H9 (cell line): Measurements from ENCODE around the gene NPAS3. TPM values are rescaled to one million over a fixed set of nuclear protein-coding genes. Genes with fewer than 3 reads are reported as not detected.

Experiments used
- DNase-seq: peaks from one replicate; pipeline ENCODE4 v3.0.0-alpha.2; 2017
- H2AFZ ChIP-seq: one replicate; pipeline ENCODE4 v1.6.1; 2013; ENCODE audit warnings: mild to moderate bottlenecking, low read length, control low read depth, moderate library complexity
- H2AK5ac ChIP-seq: 2 replicates; pipeline ENCODE4 v1.6.1; 2013; ENCODE audit warnings: low read length, control low read depth, mixed read lengths; ENCODE audit not compliant: insufficient read length
- H2BK120ac ChIP-seq: one replicate; pipeline ENCODE4 v1.6.1; 2013; ENCODE audit warnings: low read depth, mild to moderate bottlenecking, low read length, control low read depth, inconsistent platforms; ENCODE audit not compliant: poor library complexity, severe bottlenecking
- H2BK12ac ChIP-seq: 2 replicates; pipeline ENCODE4 v1.6.1; 2013; ENCODE audit warnings: low read length, control low read depth, mixed read lengths, low read depth; ENCODE audit not compliant: insufficient read length
- H2BK15ac ChIP-seq: 2 replicates; pipeline ENCODE4 v1.6.1; 2013; ENCODE audit warnings: low read depth, low read length, control low read depth
- H2BK20ac ChIP-seq: one replicate; pipeline ENCODE4 v1.6.1; 2013; ENCODE audit warnings: low read depth, mild to moderate bottlenecking, low read length, control low read depth, inconsistent platforms; ENCODE audit not compliant: poor library complexity, severe bottlenecking
- H2BK5ac ChIP-seq: 2 replicates; pipeline ENCODE4 v1.6.1; 2013; ENCODE audit warnings: low read length, control low read depth, mixed read lengths; ENCODE audit not compliant: insufficient read length
- H3K14ac ChIP-seq: 2 replicates; pipeline ENCODE4 v1.6.1; 2013; ENCODE audit warnings: low read length, control low read depth; ENCODE audit not compliant: insufficient read depth
- H3K18ac ChIP-seq: 2 replicates; pipeline ENCODE4 v1.6.1; 2013; ENCODE audit warnings: low read depth, mild to moderate bottlenecking, mixed read lengths, low read length, control low read depth; ENCODE audit not compliant: insufficient read length
- H3K23ac ChIP-seq: 2 replicates; pipeline ENCODE4 v1.6.1; 2013; ENCODE audit warnings: low read length, control low read depth, mixed read lengths, low read depth; ENCODE audit not compliant: insufficient read length
- H3K23me2 ChIP-seq: 2 replicates; pipeline ENCODE4 v1.6.1; 2013; ENCODE audit warnings: low read depth, mild to moderate bottlenecking, mixed read lengths, low read length, control low read depth; ENCODE audit not compliant: insufficient read length, poor library complexity, severe bottlenecking
- H3K27ac ChIP-seq: 2 replicates; pipeline ENCODE4 v1.5.1; 2013; ENCODE audit warnings: low read length, control low read depth, mixed read lengths, low read depth; ENCODE audit not compliant: insufficient read length
- H3K27me3 ChIP-seq: 2 replicates; pipeline ENCODE4 v1.6.1; 2013; ENCODE audit warnings: low read length, control low read depth, inconsistent platforms; ENCODE audit not compliant: insufficient read depth
- H3K4ac ChIP-seq: 2 replicates; pipeline ENCODE4 v1.6.1; 2013; ENCODE audit warnings: low read depth, mild to moderate bottlenecking, control low read depth, inconsistent platforms, low read length, moderate library complexity
- H3K4me1 ChIP-seq: 2 replicates; pipeline ENCODE4 v1.6.1; 2013; ENCODE audit warnings: low read length, control low read depth, inconsistent platforms; ENCODE audit not compliant: insufficient read depth
- H3K4me2 ChIP-seq: 2 replicates; pipeline ENCODE4 v1.6.1; 2013; ENCODE audit warnings: low read length, control low read depth, mixed read lengths; ENCODE audit not compliant: insufficient read length, insufficient read depth
- H3K56ac ChIP-seq: 2 replicates; pipeline ENCODE4 v1.6.1; 2013; ENCODE audit warnings: low read depth, mild to moderate bottlenecking, mixed read lengths, low read length, control low read depth; ENCODE audit not compliant: insufficient read length
- H3K79me1 ChIP-seq: 2 replicates; pipeline ENCODE4 v1.6.1; 2013; ENCODE audit warnings: low read depth, mild to moderate bottlenecking, moderate library complexity, low read length, control low read depth, inconsistent platforms; ENCODE audit not compliant: insufficient read depth, poor library complexity, severe bottlenecking
- H3K79me2 ChIP-seq: 2 replicates; pipeline ENCODE4 v1.6.1; 2013; ENCODE audit warnings: low read length, control low read depth, inconsistent platforms; ENCODE audit not compliant: insufficient read depth
- H3K9ac ChIP-seq: 2 replicates; pipeline ENCODE4 v1.6.1; 2013; ENCODE audit warnings: low read length, control low read depth, mixed read lengths; ENCODE audit not compliant: insufficient read length; ENCODE audit errors: extremely low read depth
- H3K9me3 ChIP-seq: one replicate; pipeline ENCODE4 v1.6.1; 2013; ENCODE audit warnings: low read depth, low read length, inconsistent platforms; ENCODE audit not compliant: control insufficient read depth
- H3T11ph ChIP-seq: one replicate; pipeline ENCODE4 v1.6.1; 2013; ENCODE audit warnings: mild to moderate bottlenecking, low read length, control low read depth, inconsistent platforms
- H4K20me1 ChIP-seq: one replicate; pipeline ENCODE4 v1.6.1; 2013; ENCODE audit not compliant: control insufficient read depth, insufficient read length, insufficient read depth
- H4K5ac ChIP-seq: 2 replicates; pipeline ENCODE4 v1.6.1; 2013; ENCODE audit warnings: low read depth, mild to moderate bottlenecking, mixed read lengths, low read length, control low read depth; ENCODE audit not compliant: insufficient read length
- H4K8ac ChIP-seq: replicated peaks from 2 replicates; pipeline ENCODE4 v1.6.1; 2013; ENCODE audit warnings: low read length, control low read depth, mixed read lengths, low read depth; ENCODE audit not compliant: insufficient read length
- H4K91ac ChIP-seq: 2 replicates; pipeline ENCODE4 v1.6.1; 2013; ENCODE audit warnings: low read depth, mild to moderate bottlenecking, moderate library complexity, mixed read lengths, low read length, control low read depth; ENCODE audit not compliant: insufficient read length
- H3K27ac Mint-ChIP-seq, 3 experiments: 2 replicates in 2 of 3; 3 replicates in 1 of 3; pipeline ENCODE4 v1.8.0; 2020 to 2021; ENCODE audit warnings: mixed read lengths in 3 of 3, mild to moderate bottlenecking in 1 of 3, moderate library complexity in 1 of 3
- H3K27me3 Mint-ChIP-seq: 2 replicates; pipeline ENCODE4 v1.8.0; 2021; ENCODE audit warnings: low read depth, mild to moderate bottlenecking, moderate library complexity, mixed read lengths
- H3K36me3 Mint-ChIP-seq, 3 experiments: 2 replicates in 2 of 3; 3 replicates in 1 of 3; pipeline ENCODE4 v1.8.0; 2020 to 2021; ENCODE audit warnings: low read depth in 3 of 3, mixed read lengths in 3 of 3; ENCODE audit not compliant: insufficient read depth in 1 of 3
- H3K4me1 Mint-ChIP-seq, 2 experiments: 2 replicates each; pipeline ENCODE4 v1.8.0; 2020; ENCODE audit warnings: mixed read lengths in 2 of 2
- H3K4me3 Mint-ChIP-seq, 2 experiments: 2 replicates in 1 of 2; 3 replicates in 1 of 2; pipeline ENCODE4 v1.8.0; 2020 to 2021; ENCODE audit warnings: mild to moderate bottlenecking in 2 of 2, mixed read lengths in 2 of 2, moderate library complexity in 1 of 2
- H3K9me3 Mint-ChIP-seq, 2 experiments: 2 replicates in 1 of 2; 3 replicates in 1 of 2; pipeline ENCODE4 v1.8.0; 2020; ENCODE audit warnings: mild to moderate bottlenecking in 2 of 2, mixed read lengths in 2 of 2, moderate library complexity in 1 of 2
- CTCF ChIP-seq: fragments of 200-600 bp; sonication (generic); conservative IDR thresholded peaks from 3 replicates; pipeline ENCODE4 v1.8.0; 2021; ENCODE audit warnings: antibody characterized with exemption, mild to moderate bottlenecking
- WGBS: extraction: QIAGEN DNeasy Blood & Tissue Kit; methylation state at CpG from one replicate; pipeline ENCODE4 v1.1.7; 2013; ENCODE audit warnings: missing lambda C conversion rate, low lambda C conversion rate, mixed read lengths; ENCODE audit not compliant: insufficient read length; ENCODE audit errors: extremely low coverage; 5-methylcytosine and 5-hydroxymethylcytosine counted together
- total RNA-seq: library from RNA; stranded (reverse); gene quantifications from 2 replicates; pipeline ENCODE4 v1.2.1, GENCODE V29; 2021

The NPAS3 gene
- total RNA-seq, 1 experiment from 2014 or later: 0.17 TPM

- Histone ChIP-seq H4K91ac (no peak overlapping the region), H4K20me1 (no peaks in the 10 kb centered on the region), H3K23ac (no peak overlapping the region), H3K4ac (no peak overlapping the region), H3K56ac (no peak overlapping the region), H2AK5ac (no peak overlapping the region), H3K9me3 (no peaks in the 10 kb centered on the region), H2BK12ac (no peak overlapping the region), H2BK5ac (no peak overlapping the region), H3K9ac (no peak overlapping the region), H3K18ac (no peak overlapping the region), H3K79me2 (no peaks in the 10 kb centered on the region), H2BK120ac (no peak overlapping the region), H3K4me1 (no peaks in the 10 kb centered on the region), H4K8ac (no peak overlapping the region), H3K4me2 (no peak overlapping the region), H3K79me1 (no peaks in the 10 kb centered on the region), H2BK20ac (no peak overlapping the region), H3T11ph (no peak overlapping the region), H2AFZ (no peak overlapping the region), H2BK15ac (no peak overlapping the region), H4K5ac (no peak overlapping the region), H3K23me2 (no peaks in the 10 kb centered on the region), H3K27me3 (no peaks in the 10 kb centered on the region; the same call in 1 of the 2 replicates), H3K27ac (no peak overlapping the region), H3K14ac (no peak overlapping the region)
- Mint-ChIP-seq H3K4me1 (peaks cover 2 to 4% of the 10 kb centered on the region in 2 experiments; a peak in 2 of 4 replicates), H3K27me3 (no peaks in the 10 kb centered on the region), H3K9me3 (no peaks in the 10 kb centered on the region), H3K27ac (no peak overlapping the region), H3K4me3 (no peak overlapping the region), H3K36me3 (no peaks in the 10 kb centered on the region)
- DNase-seq: no peak
- TF ChIP-seq CTCF: no peak
- WGBS: no CpG with 5 or more reads among the region's 5 CpGs
Measured at GRCh38 chr14:33726685-33727084, 788.0 kb downstream of the NPAS3 start.
